HCT116 (cell line): ENCODE results near the gene AHRR. TPM values are rescaled to one million over a fixed set of nuclear protein-coding genes. Genes with fewer than 3 reads are reported as not detected.

Experiments
- ATAC-seq: fragments of 200-7000 bp; cut with Tn5 transposase; 2 replicates; pipeline ENCODE4 v1.9.1; 2020; ENCODE audit warnings: mild to moderate bottlenecking, moderate library complexity
- BruUV-seq: library from RNA; stranded (reverse); fragments of 400-500 nt; replicated peaks from 2 replicates; lab custom pipeline; 2021; lab: Mats Ljungman, UMichigan
- CTCF ChIA-PET: fragments of 300-600 bp; sonication (Branson Sonifier 250); formaldehyde crosslinking; loops from one replicate; lab custom pipeline; 2021; ENCODE audit warnings: antibody characterized with exemption; lab: Charles Lee
- POLR2A ChIA-PET: fragments of 300-600, 350-600 bp; sonication (Branson Sonifier 250); formaldehyde crosslinking; loops from one replicate; lab custom pipeline; 2021; ENCODE audit warnings: antibody characterized with exemption; lab: Charles Lee
- RAD21 ChIA-PET, 2 experiments: fragments of 300-600 bp; sonication (Branson Sonifier 250); formaldehyde crosslinking; loops; one replicate each; lab custom pipeline; 2023; ENCODE audit warnings: low total read pairs in 2 of 2; ENCODE audit not compliant: uncharacterized antibody in 2 of 2, unreplicated experiment in 2 of 2, low non-redundant PET in 1 of 2; lab: Charles Lee
- DNase-seq: peaks from one replicate; pipeline ENCODE4 v3.0.0-alpha.2; 2010; ENCODE audit warnings: low read depth, low spot score
- H2AFZ ChIP-seq: fragments of 200-600 bp; shearing (Covaris generic), sonication (generic); 2 replicates; pipeline ENCODE4 v1.6.1; 2017; ENCODE audit warnings: low read depth, mixed run types, mixed read lengths, antibody characterized with exemption, low read length; ENCODE audit not compliant: poor library complexity, severe bottlenecking
- H3K27ac ChIP-seq: 2 replicates; pipeline ENCODE4 v1.5.1; 2012; ENCODE audit warnings: low read depth, low read length
- H3K27me3 ChIP-seq: fragments of 200-600 bp; sonication (generic); 2 replicates; pipeline ENCODE4 v1.6.1; 2016; ENCODE audit warnings: mixed run types, low read length, mixed read lengths; ENCODE audit not compliant: insufficient read depth
- H3K36me3 ChIP-seq, 2 experiments: fragments of 200-500 bp in 1 of 2; fragments of 200-600 bp in 1 of 2; sonication (Bioruptor generic) in 1 of 2; sonication (generic) in 1 of 2; 2 replicates each; pipeline versions ENCODE4 v1.5.1 to v1.6.1; 2014 to 2016; ENCODE audit warnings: low read length in 2 of 2, inconsistent platforms in 1 of 2, mixed read lengths in 1 of 2, mixed run types in 1 of 2; ENCODE audit not compliant: insufficient read depth in 2 of 2, control insufficient read depth in 1 of 2
- H3K4me1 ChIP-seq, 2 experiments: fragments of 200-600 bp in 1 of 2; sonication (generic) in 1 of 2; 2 replicates each; pipeline versions ENCODE4 v1.5.1 to v1.6.1; 2012 to 2017; ENCODE audit warnings: low read length in 2 of 2, inconsistent platforms in 1 of 2, mild to moderate bottlenecking in 1 of 2, mixed read lengths in 1 of 2, mixed run types in 1 of 2, moderate library complexity in 1 of 2; ENCODE audit not compliant: insufficient read depth in 2 of 2, control insufficient read depth in 1 of 2
- H3K4me2 ChIP-seq: fragments of 200-600 bp; sonication (generic); 2 replicates; pipeline ENCODE4 v1.6.1; 2017; ENCODE audit warnings: mixed run types, low read length, mixed read lengths
- H3K4me3 ChIP-seq, 2 experiments: fragments of 200-600 bp in 1 of 2; sonication (generic) in 1 of 2; replicated peaks in 1 of 2; 2 replicates each; pipeline ENCODE4 v1.5.1; 2011 to 2016; ENCODE audit warnings: low read length in 2 of 2, control low read depth in 1 of 2, low read depth in 1 of 2, mild to moderate bottlenecking in 1 of 2, mixed read lengths in 1 of 2, mixed run types in 1 of 2
- H3K79me2 ChIP-seq: fragments of 200-600 bp; sonication (generic); 2 replicates; pipeline ENCODE4 v1.6.1; 2017; ENCODE audit warnings: mild to moderate bottlenecking, mixed run types, low read length, moderate library complexity, mixed read lengths; ENCODE audit not compliant: insufficient read depth
- H3K9ac ChIP-seq: fragments of 200-600 bp; sonication (generic); 2 replicates; pipeline ENCODE4 v1.6.1; 2016; ENCODE audit warnings: low read length, mixed read lengths
- H3K9me2 ChIP-seq: fragments of 200-600 bp; sonication (generic), shearing (Covaris generic); 2 replicates; pipeline ENCODE4 v1.6.1; 2017; ENCODE audit warnings: mixed run types, mild to moderate bottlenecking, moderate library complexity; ENCODE audit not compliant: insufficient read depth
- H3K9me3 ChIP-seq, 2 experiments: fragments of 200-500 bp in 1 of 2; fragments of 200-600 bp in 1 of 2; sonication (Bioruptor generic) in 1 of 2; sonication (generic) in 1 of 2; 2 replicates each; pipeline ENCODE4 v1.6.1; 2014 to 2017; ENCODE audit warnings: low read length in 2 of 2, mixed read lengths in 2 of 2, inconsistent platforms in 1 of 2, low read depth in 1 of 2, mild to moderate bottlenecking in 1 of 2, mixed run types in 1 of 2, moderate library complexity in 1 of 2; ENCODE audit not compliant: control insufficient read depth in 1 of 2, insufficient read depth in 1 of 2
- H4K20me1 ChIP-seq: fragments of 200-600 bp; sonication (generic), shearing (Covaris generic); 2 replicates; pipeline ENCODE4 v1.6.1; 2017; ENCODE audit warnings: mixed run types, mild to moderate bottlenecking, moderate library complexity; ENCODE audit not compliant: insufficient read depth
- CBX3 ChIP-seq: IDR thresholded peaks from 2 replicates; pipeline ENCODE4 v1.6.1; 2012; ENCODE audit warnings: low read depth
- CEBPB ChIP-seq: IDR thresholded peaks from 2 replicates; pipeline ENCODE4 v1.6.1; 2012; ENCODE audit warnings: low read depth
- EGR1 ChIP-seq: IDR thresholded peaks from 2 replicates; pipeline ENCODE4 v1.6.1; 2012; ENCODE audit warnings: low read depth
- ELF1 ChIP-seq: IDR thresholded peaks from 2 replicates; pipeline ENCODE4 v1.6.1; 2012; ENCODE audit warnings: low read depth, borderline replicate concordance
- EZH2 ChIP-seq: fragments of 200-600 bp; sonication (generic); IDR thresholded peaks from 2 replicates; pipeline ENCODE4 v1.6.1; 2017; ENCODE audit warnings: antibody characterized with exemption, mixed run types
- EZH2phosphoT487 ChIP-seq: fragments of 200-600 bp; IDR thresholded peaks from 2 replicates; pipeline ENCODE4 v1.6.1; 2018; ENCODE audit warnings: antibody characterized with exemption, borderline replicate concordance
- FOSL1 ChIP-seq: IDR thresholded peaks from 2 replicates; pipeline ENCODE4 v1.6.1; 2012; ENCODE audit warnings: low read depth
- JUND ChIP-seq: IDR thresholded peaks from 2 replicates; pipeline ENCODE4 v1.6.1; 2012
- POLR2A ChIP-seq: IDR thresholded peaks from 2 replicates; pipeline ENCODE4 v1.7.0; 2011; ENCODE audit warnings: borderline replicate concordance; ENCODE audit not compliant: insufficient read depth, insufficient read length; ENCODE audit errors: extremely low read depth
- POLR2AphosphoS5 ChIP-seq: IDR thresholded peaks from 2 replicates; pipeline ENCODE4 v1.6.1; 2011; ENCODE audit warnings: mild to moderate bottlenecking, low read depth, low read length, moderate library complexity
- RAD21 ChIP-seq: IDR thresholded peaks from 2 replicates; pipeline ENCODE4 v1.6.1; 2012; ENCODE audit warnings: low read depth, mild to moderate bottlenecking
- SIN3A ChIP-seq: IDR thresholded peaks from 2 replicates; pipeline ENCODE4 v1.6.1; 2012; ENCODE audit warnings: low read depth
- SP1 ChIP-seq: IDR thresholded peaks from 2 replicates; pipeline ENCODE4 v1.6.1; 2012; ENCODE audit warnings: low read depth
- SRF ChIP-seq: IDR thresholded peaks from 2 replicates; pipeline ENCODE4 v1.6.1; 2012; ENCODE audit warnings: low read depth
- TCF7L2 ChIP-seq: IDR thresholded peaks from 2 replicates; pipeline ENCODE4 v1.7.0; 2011; ENCODE audit warnings: borderline replicate concordance, inconsistent platforms; ENCODE audit not compliant: insufficient read depth, insufficient read length; ENCODE audit errors: extremely low read depth
- YY1 ChIP-seq: IDR thresholded peaks from 2 replicates; pipeline ENCODE4 v1.6.1; 2011; ENCODE audit warnings: low read length, low read depth, moderate library complexity, mild to moderate bottlenecking; ENCODE audit not compliant: insufficient replicate concordance; ENCODE audit errors: extremely low read depth
- ZFX ChIP-seq: fragments of 450-650 bp; IDR thresholded peaks from 2 replicates; pipeline ENCODE4 v1.6.1; 2017
- ZNF274 ChIP-seq: fragments of 200-500 bp; sonication (Bioruptor generic); IDR thresholded peaks from 2 replicates; pipeline ENCODE4 v1.6.1; 2014; ENCODE audit warnings: mild to moderate bottlenecking, low read depth, low read length, inconsistent platforms
- intact Hi-C: fragments of 100-400 bp; cut with micrococcal nuclease; formaldehyde crosslinking; loops from 2 replicates; pipeline ENCODE4 v1.10.0; 2022
- total RNA-seq: library from RNA; stranded (reverse); gene quantifications from one replicate; pipeline ENCODE4 v1.2.1, GENCODE V29; 2021; ENCODE audit not compliant: unreplicated experiment
- TF ChIP-seq, protein P1 (sequence below): IDR thresholded peaks from 2 replicates; pipeline ENCODE4 v1.6.1; 2012; ENCODE audit warnings: low read depth
- TF ChIP-seq, protein P2 (sequence below): IDR thresholded peaks from 2 replicates; pipeline ENCODE4 v1.6.1; 2012

AHRR gene
- total RNA-seq, 1 experiment from 2014 or later = 12.7 TPM

GRCh38 chr5:378976-379742 lies 57.6 kb downstream of the AHRR start:
- H3K79me2 ChIP-seq = no peaks in the 10 kb centered on the region
- H4K20me1 ChIP-seq = no peaks in the 10 kb centered on the region
- TF ChIP-seq POLR2A (no peak), EGR1 (no peak), CEBPB (no peak), SRF (no peak), ZFX (no peak), JUND (no peak), POLR2AphosphoS5 (no peak), EZH2phosphoT487 (no peak), SP1 (no peak), RAD21 (no peak), EZH2 (no peak), ZNF274 (no peak), ELF1 (no peak), FOSL1 (no peak), TCF7L2 (no peak), CBX3 (no peak), YY1 (no peak), SIN3A (no peak)
- TF ChIP-seq, protein P1, sequence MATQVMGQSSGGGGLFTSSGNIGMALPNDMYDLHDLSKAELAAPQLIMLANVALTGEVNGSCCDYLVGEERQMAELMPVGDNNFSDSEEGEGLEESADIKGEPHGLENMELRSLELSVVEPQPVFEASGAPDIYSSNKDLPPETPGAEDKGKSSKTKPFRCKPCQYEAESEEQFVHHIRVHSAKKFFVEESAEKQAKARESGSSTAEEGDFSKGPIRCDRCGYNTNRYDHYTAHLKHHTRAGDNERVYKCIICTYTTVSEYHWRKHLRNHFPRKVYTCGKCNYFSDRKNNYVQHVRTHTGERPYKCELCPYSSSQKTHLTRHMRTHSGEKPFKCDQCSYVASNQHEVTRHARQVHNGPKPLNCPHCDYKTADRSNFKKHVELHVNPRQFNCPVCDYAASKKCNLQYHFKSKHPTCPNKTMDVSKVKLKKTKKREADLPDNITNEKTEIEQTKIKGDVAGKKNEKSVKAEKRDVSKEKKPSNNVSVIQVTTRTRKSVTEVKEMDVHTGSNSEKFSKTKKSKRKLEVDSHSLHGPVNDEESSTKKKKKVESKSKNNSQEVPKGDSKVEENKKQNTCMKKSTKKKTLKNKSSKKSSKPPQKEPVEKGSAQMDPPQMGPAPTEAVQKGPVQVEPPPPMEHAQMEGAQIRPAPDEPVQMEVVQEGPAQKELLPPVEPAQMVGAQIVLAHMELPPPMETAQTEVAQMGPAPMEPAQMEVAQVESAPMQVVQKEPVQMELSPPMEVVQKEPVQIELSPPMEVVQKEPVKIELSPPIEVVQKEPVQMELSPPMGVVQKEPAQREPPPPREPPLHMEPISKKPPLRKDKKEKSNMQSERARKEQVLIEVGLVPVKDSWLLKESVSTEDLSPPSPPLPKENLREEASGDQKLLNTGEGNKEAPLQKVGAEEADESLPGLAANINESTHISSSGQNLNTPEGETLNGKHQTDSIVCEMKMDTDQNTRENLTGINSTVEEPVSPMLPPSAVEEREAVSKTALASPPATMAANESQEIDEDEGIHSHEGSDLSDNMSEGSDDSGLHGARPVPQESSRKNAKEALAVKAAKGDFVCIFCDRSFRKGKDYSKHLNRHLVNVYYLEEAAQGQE = no peak
- TF ChIP-seq, protein P2, sequence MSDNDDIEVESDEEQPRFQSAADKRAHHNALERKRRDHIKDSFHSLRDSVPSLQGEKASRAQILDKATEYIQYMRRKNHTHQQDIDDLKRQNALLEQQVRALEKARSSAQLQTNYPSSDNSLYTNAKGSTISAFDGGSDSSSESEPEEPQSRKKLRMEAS = no peak
- TF ChIP-seq, all 23 proteins: peak for 0
- Histone ChIP-seq H3K9ac (no peak overlapping the region), H3K27ac (no peak overlapping the region), H3K9me3 (no peaks in the 10 kb centered on the region), H3K4me2 (no peak overlapping the region; the same call in 1 of the 2 replicates), H3K4me3 (no peak overlapping the region), H3K4me1 (peaks cover 6 to 43% of the 10 kb centered on the region in 2 experiments), H3K36me3 (no peaks in the 10 kb centered on the region), H3K9me2 (no peaks in the 10 kb centered on the region), H3K27me3 (no peaks in the 10 kb centered on the region), H2AFZ (no peak overlapping the region)
- no TSS peak for BruUV-seq
- ChIA-PET POLR2A (no interaction called here), RAD21 (no interaction called here), CTCF (no interaction called here)
- intact Hi-C loops = no loop called here
- DNase-seq (no peak), ATAC-seq (no peak)
